IMR-90 (cell line): Measurements from ENCODE around the gene MPZ. TPM values are rescaled to one million over a fixed set of nuclear protein-coding genes. Genes with fewer than 3 reads are reported as not detected.

ENCODE experiments used
- ATAC-seq: fragments of 200-7000 bp; cut with Tn5 transposase; 2 replicates; pipeline ENCODE4 v1.9.1; 2020; ENCODE audit warnings: low read depth, mild to moderate bottlenecking, moderate library complexity
- BruUV-seq: library from RNA; stranded (reverse); fragments of 400-500 nt; replicated peaks from 2 replicates; lab custom pipeline; 2021; lab: Mats Ljungman, UMichigan
- CTCF ChIA-PET: fragments of 300-600 bp; formaldehyde crosslinking; extraction: SDS; loops from one replicate; lab custom pipeline; 2021; ENCODE audit warnings: antibody characterized with exemption; lab: Yijun Ruan, JAX
- POLR2A ChIA-PET: fragments of 300-600 bp; sonication (Branson Sonifier 250); formaldehyde crosslinking; loops from one replicate; lab custom pipeline; 2022; ENCODE audit warnings: antibody characterized with exemption; ENCODE audit not compliant: unreplicated experiment; lab: Charles Lee
- DNase-seq: peaks from one replicate; pipeline ENCODE4 v3.0.0; 2013
- H2AFZ ChIP-seq: replicated peaks from 2 replicates; pipeline ENCODE3; 2013; ENCODE audit warnings: low read length, mild to moderate bottlenecking; ENCODE audit not compliant: poor library complexity
- H2AK5ac ChIP-seq: 2 replicates; pipeline ENCODE4 v1.6.1; 2013; ENCODE audit warnings: low read depth, low read length, inconsistent platforms
- H2AK9ac ChIP-seq: replicated peaks from 2 replicates; pipeline ENCODE3; 2013; ENCODE audit warnings: mild to moderate bottlenecking, low read depth, low read length, moderate library complexity; ENCODE audit not compliant: poor library complexity
- H2BK120ac ChIP-seq: 2 replicates; pipeline ENCODE4 v1.6.1; 2013; ENCODE audit warnings: low read depth, low read length, inconsistent platforms
- H2BK15ac ChIP-seq: 3 replicates; pipeline ENCODE4 v1.6.1; 2013; ENCODE audit warnings: low read depth, low read length, inconsistent platforms
- H2BK20ac ChIP-seq: 2 replicates; pipeline ENCODE4 v1.6.1; 2013; ENCODE audit warnings: low read depth, mild to moderate bottlenecking, inconsistent platforms, low read length, moderate library complexity
- H2BK5ac ChIP-seq: 2 replicates; pipeline ENCODE4 v1.6.1; 2013; ENCODE audit warnings: mild to moderate bottlenecking, low read depth, low read length, inconsistent platforms; ENCODE audit not compliant: poor library complexity, severe bottlenecking
- H3K14ac ChIP-seq: replicated peaks from 2 replicates; pipeline ENCODE4 v1.6.1; 2013; ENCODE audit warnings: low read depth, low read length, inconsistent platforms
- H3K18ac ChIP-seq: 2 replicates; pipeline ENCODE4 v1.6.1; 2013; ENCODE audit warnings: low read depth, low read length, control low read depth
- H3K23ac ChIP-seq: 2 replicates; pipeline ENCODE4 v1.6.1; 2013; ENCODE audit warnings: low read depth, low read length, inconsistent platforms
- H3K27ac ChIP-seq: 2 replicates; pipeline ENCODE4 v1.5.1; 2013; ENCODE audit warnings: mild to moderate bottlenecking, control low read depth, low read length; ENCODE audit not compliant: insufficient read depth
- H3K27me3 ChIP-seq: 2 replicates; pipeline ENCODE4 v1.6.1; 2013; ENCODE audit warnings: low read length; ENCODE audit not compliant: control insufficient read depth, insufficient read depth
- H3K36me3 ChIP-seq: 2 replicates; pipeline ENCODE4 v1.6.1; 2013; ENCODE audit warnings: low read length, mixed read lengths; ENCODE audit not compliant: control insufficient read depth, insufficient read depth
- H3K4ac ChIP-seq: 2 replicates; pipeline ENCODE4 v1.6.1; 2013; ENCODE audit warnings: low read depth, low read length, inconsistent platforms
- H3K4me1 ChIP-seq: 2 replicates; pipeline ENCODE4 v1.6.1; 2013; ENCODE audit warnings: low read length, mixed read lengths; ENCODE audit not compliant: control insufficient read depth, insufficient read depth
- H3K4me2 ChIP-seq: 2 replicates; pipeline ENCODE4 v1.6.1; 2013; ENCODE audit warnings: low read depth, mild to moderate bottlenecking, control low read depth, low read length, moderate library complexity
- H3K4me3 ChIP-seq: 2 replicates; pipeline ENCODE4 v1.5.1; 2013; ENCODE audit warnings: low read depth, mild to moderate bottlenecking, control low read depth, low read length, moderate library complexity; ENCODE audit not compliant: insufficient read depth
- H3K56ac ChIP-seq: 2 replicates; pipeline ENCODE4 v1.6.1; 2013; ENCODE audit warnings: low read length, inconsistent platforms; ENCODE audit not compliant: insufficient read depth; ENCODE audit errors: extremely low read depth
- H3K79me1 ChIP-seq, 2 experiments: 2 replicates each; pipeline ENCODE4 v1.6.1; 2013; ENCODE audit warnings: low read length in 2 of 2, inconsistent platforms in 1 of 2, low read depth in 1 of 2
- H3K9ac ChIP-seq: 2 replicates; pipeline ENCODE4 v1.6.1; 2013; ENCODE audit warnings: low read depth, low read length, control low read depth
- H3K9me1 ChIP-seq: 2 replicates; pipeline ENCODE4 v1.6.1; 2013; ENCODE audit warnings: low read length, inconsistent platforms; ENCODE audit not compliant: insufficient read depth
- H3K9me3 ChIP-seq: 2 replicates; pipeline ENCODE4 v1.6.1; 2013; ENCODE audit warnings: low read length; ENCODE audit not compliant: control insufficient read depth, insufficient read depth
- H4K20me1 ChIP-seq: 2 replicates; pipeline ENCODE4 v1.6.1; 2013; ENCODE audit warnings: low read length, inconsistent platforms; ENCODE audit not compliant: insufficient read depth
- H4K5ac ChIP-seq: 2 replicates; pipeline ENCODE4 v1.6.1; 2013; ENCODE audit warnings: mild to moderate bottlenecking, low read depth, low read length, control low read depth
- H4K8ac ChIP-seq, 2 experiments: 2 replicates each; pipeline ENCODE4 v1.6.1; 2013; ENCODE audit warnings: low read depth in 2 of 2, low read length in 2 of 2, control low read depth in 1 of 2, inconsistent platforms in 1 of 2
- H4K91ac ChIP-seq: 2 replicates; pipeline ENCODE4 v1.6.1; 2013; ENCODE audit warnings: low read depth, low read length, inconsistent platforms; ENCODE audit not compliant: insufficient read depth
- BHLHE40 ChIP-seq: fragments of 150-350 bp; IDR thresholded peaks from 2 replicates; pipeline ENCODE4 v1.6.1; 2016; ENCODE audit warnings: mild to moderate bottlenecking, low read depth, low read length
- FOS ChIP-seq: fragments of 150-350 bp; IDR thresholded peaks from 2 replicates; pipeline ENCODE4 v1.6.1; 2016; ENCODE audit warnings: low read depth, low read length
- NFE2L2 ChIP-seq: fragments of 150-350 bp; IDR thresholded peaks from 2 replicates; pipeline ENCODE4 v1.6.1; 2016; ENCODE audit warnings: low read depth, mild to moderate bottlenecking, low read length
- WGBS, 2 experiments: methylation state at CpG; one replicate each; pipeline versions ENCODE4 v1.1.5 to v1.1.7; 2013; ENCODE audit warnings: missing lambda C conversion rate in 2 of 2; ENCODE audit not compliant: insufficient read length in 1 of 2; ENCODE audit errors: extremely low coverage in 2 of 2; 5-methylcytosine and 5-hydroxymethylcytosine counted together
- dilution Hi-C: fragments of 300-500 bp; cut with HindIII; formaldehyde crosslinking; loops from one replicate; pipeline ENCODE4 v1.14.3; 2018; ENCODE audit warnings: low sequenced_read_pairs; ENCODE audit not compliant: unreplicated experiment
- in situ Hi-C: fragments of 300-500 bp; cut with MboI; formaldehyde crosslinking; loops from 3 replicates; pipeline ENCODE4 v1.14.3; 2019; ENCODE audit warnings: low sequenced_read_pairs, inconsistent platforms, mixed read lengths
- intact Hi-C: fragments of 100-400 bp; cut with micrococcal nuclease; formaldehyde crosslinking; loops from 2 replicates; pipeline ENCODE4 v1.10.0; 2022
- polyA plus RNA-seq, 3 experiments: library from polyadenylated mRNA; depleted of rRNA; stranded (reverse); fragments of >200 nt; gene quantifications; 2 replicates each; pipeline ENCODE4 v1.2.3, GENCODE V29; 2012; ENCODE audit warnings: low replicate concordance in 1 of 3
- total RNA-seq: library from RNA; depleted of rRNA; stranded (reverse); fragments of >200 nt; gene quantifications from 2 replicates; pipeline ENCODE4 v1.2.3, GENCODE V29; 2012

MPZ gene
- total and polyA plus RNA-seq, 2 of the 4 experiments (the other 2 are of a cell fraction) = 0.18 to 0.96 TPM

DNA sequence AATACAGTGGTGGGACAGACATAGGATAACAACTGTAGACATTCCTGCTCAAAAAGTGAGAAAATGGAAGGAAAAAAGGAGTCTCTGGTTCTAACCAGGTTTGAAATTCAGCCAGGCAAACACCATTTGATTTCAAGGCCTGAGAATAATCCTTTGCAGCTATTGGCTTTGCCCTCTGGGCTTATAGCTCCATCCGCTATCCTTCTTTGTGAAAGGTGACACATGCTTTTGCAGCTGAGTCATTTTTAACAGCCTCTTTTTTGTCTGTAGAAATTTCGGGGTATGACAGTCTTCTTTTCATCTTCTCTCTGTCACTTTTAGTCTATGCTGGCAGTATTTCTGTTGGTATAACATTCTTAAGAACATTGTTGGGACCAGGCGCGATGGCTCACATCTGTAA, 20.6 kb upstream of the MPZ start:
- no peak overlapping the region for H3K9ac ChIP-seq
- H3K4me3 ChIP-seq = no peak overlapping the region
- no peaks in the 10 kb centered on the region for H4K20me1 ChIP-seq
- no peak overlapping the region for H2BK120ac ChIP-seq
- H2AK5ac ChIP-seq = no peak overlapping the region
- peaks cover 35% of the 10 kb centered on the region for H3K36me3 ChIP-seq
- no peak overlapping the region for H3K18ac ChIP-seq
- DNase-seq (no peak), ATAC-seq (no peak)
- no CpG with 5 or more reads among the region's 4 CpGs for WGBS, 2 experiments
- intact Hi-C loops = no loop called here
- ChIA-PET POLR2A (no interaction called here), CTCF (interaction anchor here (0.7 kb wide), 1 partner anchor 18 kb away, joined by 4 read pairs; no protein-coding TSS in a partner anchor)
- H2BK15ac ChIP-seq = no peak overlapping the region
- no peak overlapping the region for H4K5ac ChIP-seq
- dilution Hi-C loops = no loop called here
- no peak overlapping the region for H2BK5ac ChIP-seq
- no peak overlapping the region for H3K4me2 ChIP-seq
- no peaks in the 10 kb centered on the region for H3K9me1 ChIP-seq
- H2BK20ac ChIP-seq = no peak overlapping the region
- H4K8ac ChIP-seq = no peak overlapping the region
- H3K14ac ChIP-seq = no peak overlapping the region
- no peak overlapping the region for H3K27ac ChIP-seq
- H3K27me3 ChIP-seq = no peaks in the 10 kb centered on the region
- H2AFZ ChIP-seq = no peak overlapping the region
- H3K4ac ChIP-seq = no peak overlapping the region
- BruUV-seq = no TSS peak
- peaks cover 4 to 12% of the 10 kb centered on the region in 2 experiments; a peak in 2 of 4 replicates for H3K79me1 ChIP-seq
- in situ Hi-C loops = no loop called here
- TF ChIP-seq NFE2L2 (no peak), BHLHE40 (no peak), FOS (no peak)
- H4K91ac ChIP-seq = no peak overlapping the region
- no peak overlapping the region for H2AK9ac ChIP-seq
- H3K4me1 ChIP-seq = no peaks in the 10 kb centered on the region
- H3K9me3 ChIP-seq = no peaks in the 10 kb centered on the region
- no peak overlapping the region for H3K23ac ChIP-seq
- no peak overlapping the region for H3K56ac ChIP-seq
